Keratinocyte (primary cell): ENCODE results near the gene NFATC3. TPM values are rescaled to one million over a fixed set of nuclear protein-coding genes. Genes with fewer than 3 reads are reported as not detected.

Experiments used
- DNase-seq: peaks from one replicate; pipeline ENCODE4 v3.0.0-alpha.2; 2011; ENCODE audit warnings: low read depth, missing footprints, low spot score
- FAIRE-seq: peaks from 2 replicates; lab custom pipeline; 2011; peaks lifted over from hg19 to GRCh38; lab: Jason Lieb, UNC
- H2AFZ ChIP-seq: 2 replicates; pipeline ENCODE4 v1.6.0; 2012; ENCODE audit warnings: low read length, control low read depth, inconsistent platforms; ENCODE audit not compliant: control insufficient read depth
- H3K27ac ChIP-seq: 2 replicates; pipeline ENCODE4 v1.5.1; 2011; ENCODE audit warnings: low read length; ENCODE audit not compliant: control insufficient read depth, insufficient read depth
- H3K27me3 ChIP-seq: 3 replicates; pipeline ENCODE4 v1.6.0; 2011; ENCODE audit warnings: low read length; ENCODE audit not compliant: control insufficient read depth, insufficient read depth; ENCODE audit errors: extremely low read depth
- H3K36me3 ChIP-seq, 2 experiments: 2 replicates in 1 of 2; 3 replicates in 1 of 2; pipeline ENCODE4 v1.5.1; 2011; ENCODE audit warnings: low read length in 2 of 2, mild to moderate bottlenecking in 1 of 2; ENCODE audit not compliant: control insufficient read depth in 2 of 2, insufficient read depth in 2 of 2; ENCODE audit errors: extremely low read depth in 1 of 2
- H3K4me1 ChIP-seq: 3 replicates; pipeline ENCODE4 v1.5.1; 2011; ENCODE audit warnings: low read length; ENCODE audit not compliant: control insufficient read depth, insufficient read depth; ENCODE audit errors: extremely low read depth
- H3K4me2 ChIP-seq: 3 replicates; pipeline ENCODE4 v1.6.0; 2011; ENCODE audit warnings: low read depth, low read length; ENCODE audit not compliant: control insufficient read depth, insufficient read depth; ENCODE audit errors: extremely low read depth
- H3K4me3 ChIP-seq, 3 experiments: fragments of 200-600 bp in 1 of 3; sonication (generic) in 1 of 3; 2 replicates in 2 of 3; 3 replicates in 1 of 3; pipeline ENCODE4 v1.5.1; 2011 to 2016; ENCODE audit warnings: low read length in 3 of 3, mild to moderate bottlenecking in 3 of 3, control low read depth in 2 of 3, inconsistent platforms in 1 of 3, low read depth in 1 of 3, mixed read lengths in 1 of 3, mixed run types in 1 of 3, moderate library complexity in 1 of 3; ENCODE audit not compliant: control insufficient read depth in 2 of 3, insufficient read depth in 2 of 3; ENCODE audit errors: extremely low read depth in 1 of 3
- H3K79me2 ChIP-seq: 2 replicates; pipeline ENCODE4 v1.6.0; 2012; ENCODE audit warnings: low read length; ENCODE audit not compliant: control insufficient read depth, insufficient read depth
- H3K9ac ChIP-seq: 3 replicates; pipeline ENCODE4 v1.6.0; 2011; ENCODE audit warnings: low read length; ENCODE audit not compliant: control insufficient read depth, insufficient read depth; ENCODE audit errors: extremely low read depth
- H3K9me1 ChIP-seq: 3 replicates; pipeline ENCODE4 v1.6.0; 2011; ENCODE audit warnings: low read length; ENCODE audit not compliant: control insufficient read depth, insufficient read depth; ENCODE audit errors: extremely low read depth
- H3K9me3 ChIP-seq: 2 replicates; pipeline ENCODE4 v1.5.1; 2012; ENCODE audit warnings: low read depth, low read length; ENCODE audit not compliant: control insufficient read depth
- H4K20me1 ChIP-seq: 3 replicates; pipeline ENCODE4 v1.6.0; 2011; ENCODE audit warnings: low read length; ENCODE audit not compliant: control insufficient read depth, insufficient read depth; ENCODE audit errors: extremely low read depth
- CTCF ChIP-seq, 3 experiments: IDR thresholded peaks in 1 of 3; conservative IDR thresholded peaks in 1 of 3; optimal IDR thresholded peaks in 1 of 3; 2 replicates in 2 of 3; 3 replicates in 1 of 3; pipeline versions ENCODE3 to v1.5.1; 2011; ENCODE audit warnings: low read length in 3 of 3, mild to moderate bottlenecking in 3 of 3, moderate library complexity in 2 of 3, control low read depth in 1 of 3, inconsistent platforms in 1 of 3; ENCODE audit not compliant: insufficient read depth in 2 of 3; ENCODE audit errors: extremely low read depth in 1 of 3
- EZH2 ChIP-seq: IDR thresholded peaks from one replicate; pipeline ENCODE4 v1.6.1; 2012; ENCODE audit warnings: inconsistent platforms, mild to moderate bottlenecking, low read length, moderate library complexity
- dilution Hi-C: fragments of 300-500 bp; cut with MboI; formaldehyde crosslinking; loops from one replicate; pipeline ENCODE4 v1.7.0; 2020; ENCODE audit warnings: low sequenced_read_pairs; ENCODE audit not compliant: extremely low pct_ligation_motif_present
- polyA plus RNA-seq, 5 experiments: library from polyadenylated mRNA; depleted of rRNA in 3 of 5; stranded (reverse) in 3 of 5; stranded (forward) in 1 of 5; unstranded in 1 of 5; fragments of >200 nt; gene quantifications; 1 replicate in 1 of 5; 2 replicates in 3 of 5; 3 replicates in 1 of 5; pipeline versions ENCODE4 v1.2.1 to v1.2.3, GENCODE V29; 2011 to 2012; ENCODE audit warnings: missing spikeins in 2 of 5, low read depth in 1 of 5, low replicate concordance in 1 of 5

Gene NFATC3
- polyA plus RNA-seq, 1 donor (not counting 4 experiments of a cell fraction or from before 2014, with no cell fraction given), result 11.5 TPM

GRCh38 chr16:68197250-68197649, 112.1 kb downstream of the NFATC3 start:
- H3K9me3 ChIP-seq, result no peaks in the 10 kb centered on the region
- TF ChIP-seq EZH2, result no peak
- no peak for TF ChIP-seq CTCF (optimal IDR thresholded peaks at IDR 0.05 in 1 of 3, IDR thresholded peaks at IDR 0.05 in 1 of 3, conservative IDR thresholded peaks at IDR 0.05 in 1 of 3; ENCODE audit: extremely low read depth in 1 of 3, insufficient read depth in 2 of 3, low read length in 3 of 3)
- no peaks in the 10 kb centered on the region for H3K4me1 ChIP-seq
- H3K4me3 ChIP-seq, result no peak overlapping the region
- H3K27me3 ChIP-seq, result no peaks in the 10 kb centered on the region
- DNase-seq (no peak), FAIRE-seq (no peak)
- H3K4me2 ChIP-seq, result no peak overlapping the region
- dilution Hi-C loops, result no loop called here
- H3K79me2 ChIP-seq, result no peaks in the 10 kb centered on the region
- H4K20me1 ChIP-seq, result no peaks in the 10 kb centered on the region
- no peaks in the 10 kb centered on the region for H3K9me1 ChIP-seq
- H3K36me3 ChIP-seq, result no peaks in the 10 kb centered on the region
- H3K9ac ChIP-seq, result no peak overlapping the region
- no peak overlapping the region for H2AFZ ChIP-seq
- H3K27ac ChIP-seq, result no peak overlapping the region

- DNase-seq (no peak), FAIRE-seq (no peak)
- Histone ChIP-seq H3K27me3 (no peaks in the 10 kb centered on the region), H2AFZ (no peak overlapping the region), H3K27ac (no peak overlapping the region), H3K79me2 (no peaks in the 10 kb centered on the region), H3K9ac (no peak overlapping the region), H3K36me3 (no peaks in the 10 kb centered on the region), H3K4me1 (no peaks in the 10 kb centered on the region), H4K20me1 (no peaks in the 10 kb centered on the region), H3K9me1 (no peaks in the 10 kb centered on the region), H3K4me2 (no peak overlapping the region), H3K9me3 (no peaks in the 10 kb centered on the region), H3K4me3 (no peak overlapping the region)
- dilution Hi-C loops, result no loop called here
- no peak for TF ChIP-seq CTCF (optimal IDR thresholded peaks at IDR 0.05 in 1 of 3, IDR thresholded peaks at IDR 0.05 in 1 of 3, conservative IDR thresholded peaks at IDR 0.05 in 1 of 3; ENCODE audit: extremely low read depth in 1 of 3, insufficient read depth in 2 of 3, low read length in 3 of 3)
- TF ChIP-seq EZH2, result no peak
These were observed 115.1 kb downstream of the NFATC3 start for GRCh38 chr16:68200088-68200783.
